HepG2 (cell line): ENCODE measurements around the gene C19orf44. TPM values are rescaled to one million over a fixed set of nuclear protein-coding genes. Genes with fewer than 3 reads are reported as not detected.
A peak's percentile ranks its signal among the peaks of the same experiment; 100 is the strongest.

Experiments used
- AHR ChIP-seq: IDR thresholded peaks from 2 replicates; pipeline ENCODE4 v1.6.1; 2018; ENCODE audit warnings: missing genetic modification reagents, missing compliant biosample characterization
- AKAP8 ChIP-seq: sonication (generic); formaldehyde crosslinking; IDR thresholded peaks from 2 replicates; pipeline ENCODE4 v1.5.1; 2020; ENCODE audit warnings: mild to moderate bottlenecking, missing genetic modification reagents
- ETV6 ChIP-seq: sonication (generic); formaldehyde crosslinking; conservative IDR thresholded peaks from 2 replicates; pipeline ENCODE4 v1.4.0; 2020; ENCODE audit warnings: missing genetic modification reagents
- FOXA3 ChIP-seq: IDR thresholded peaks from 2 replicates; pipeline ENCODE4 v1.6.1; 2016; ENCODE audit warnings: missing genetic modification reagents, missing compliant biosample characterization
- KLF9 ChIP-seq: IDR thresholded peaks from 2 replicates; pipeline ENCODE4 v1.6.1; 2016; ENCODE audit warnings: low read depth
- MTA1 ChIP-seq: sonication (generic); formaldehyde crosslinking; IDR thresholded peaks from 2 replicates; pipeline ENCODE4 v1.4.0; 2020; ENCODE audit warnings: missing genetic modification reagents, mild to moderate bottlenecking, borderline replicate concordance
- NCOA1 ChIP-seq: sonication (generic); formaldehyde crosslinking; IDR thresholded peaks from 2 replicates; pipeline ENCODE4 v1.9.0; 2021; ENCODE audit warnings: missing genetic modification reagents
- PRMT3 ChIP-seq: sonication (generic); formaldehyde crosslinking; IDR thresholded peaks from 2 replicates; pipeline ENCODE4 v1.8.1; 2022; ENCODE audit warnings: low read depth, mild to moderate bottlenecking, moderate library complexity, missing genetic modification reagents, borderline replicate concordance
- RAD51 ChIP-seq: fragments of 450-650 bp; IDR thresholded peaks from 2 replicates; pipeline ENCODE4 v1.6.1; 2016; ENCODE audit warnings: borderline replicate concordance
- SMAD9 ChIP-seq: sonication (generic); formaldehyde crosslinking; IDR thresholded peaks from 2 replicates; pipeline ENCODE4 v1.5.1; 2020; ENCODE audit warnings: mild to moderate bottlenecking, missing genetic modification reagents
- SOX6 ChIP-seq, 2 experiments: fragments of 450-650 bp in 1 of 2; sonication (generic) in 1 of 2; formaldehyde crosslinking in 1 of 2; IDR thresholded peaks; 2 replicates each; pipeline versions ENCODE4 v1.4.0 to v1.6.1; 2017 to 2020; ENCODE audit warnings: antibody characterized with exemption in 1 of 2, mild to moderate bottlenecking in 1 of 2, missing genetic modification reagents in 1 of 2
- SP1 ChIP-seq, 2 experiments: fragments of 450-650 bp in 1 of 2; sonication (generic) in 1 of 2; formaldehyde crosslinking in 1 of 2; IDR thresholded peaks; 2 replicates each; pipeline versions ENCODE4 v1.4.0 to v1.6.1; 2016 to 2020; ENCODE audit warnings: missing genetic modification reagents in 1 of 2
- STAG1 ChIP-seq: sonication (generic); formaldehyde crosslinking; IDR thresholded peaks from 2 replicates; pipeline ENCODE4 v1.4.0; 2020; ENCODE audit warnings: missing genetic modification reagents
- ZNF24 ChIP-seq: fragments of 450-650 bp; IDR thresholded peaks from 2 replicates; pipeline ENCODE4 v1.6.1; 2017; ENCODE audit warnings: antibody characterized with exemption, mild to moderate bottlenecking
- ZNF335 ChIP-seq: sonication (generic); formaldehyde crosslinking; IDR thresholded peaks from 2 replicates; pipeline ENCODE4 v1.4.0; 2020; ENCODE audit warnings: missing genetic modification reagents
- ZNF652 ChIP-seq: IDR thresholded peaks from 2 replicates; pipeline ENCODE4 v1.6.1; 2016; ENCODE audit warnings: low read depth, borderline replicate concordance
- ZNF773 ChIP-seq: sonication (generic); formaldehyde crosslinking; IDR thresholded peaks from 2 replicates; pipeline ENCODE4 v1.4.0; 2020; ENCODE audit warnings: missing genetic modification reagents, borderline replicate concordance
- ZSCAN25 ChIP-seq: sonication (generic); formaldehyde crosslinking; IDR thresholded peaks from 2 replicates; pipeline ENCODE4 v1.8.0; 2022; ENCODE audit warnings: mild to moderate bottlenecking, missing genetic modification reagents
- ZSCAN30 ChIP-seq: sonication (generic); formaldehyde crosslinking; IDR thresholded peaks from 2 replicates; pipeline ENCODE4 v1.5.0; 2020; ENCODE audit warnings: mild to moderate bottlenecking, missing genetic modification reagents
- polyA plus RNA-seq, 8 experiments: library from polyadenylated mRNA; depleted of rRNA in 3 of 8; stranded (reverse) in 7 of 8; unstranded in 1 of 8; fragments of >200 nt; fragmentation: Illumina TruSeq in 4 of 8; extraction: Trizol in 4 of 8; gene quantifications; 2 replicates each; pipeline versions ENCODE4 v1.2.1 to v1.2.3, GENCODE V29; 2011 to 2016; ENCODE audit warnings: low read depth in 4 of 8, missing spikeins in 1 of 8, mixed read lengths in 1 of 8; ENCODE audit not compliant: insufficient read depth in 1 of 8
- total RNA-seq, 5 experiments: library from RNA; depleted of rRNA; stranded (reverse); fragments of >200 nt; fragmentation: Illumina TruSeq; extraction: Trizol; gene quantifications; 2 replicates each; pipeline ENCODE4 v1.2.3, GENCODE V29; 2016; ENCODE audit warnings: low read depth in 1 of 5
- TF ChIP-seq, protein P1 (sequence below): sonication (generic); formaldehyde crosslinking; IDR thresholded peaks from 2 replicates; pipeline ENCODE4 v1.5.0; 2020; ENCODE audit warnings: mild to moderate bottlenecking, missing genetic modification reagents, borderline replicate concordance
- TF ChIP-seq, protein P2 (sequence below): sonication (generic); formaldehyde crosslinking; IDR thresholded peaks from 2 replicates; pipeline ENCODE4 v1.5.1; 2020; ENCODE audit warnings: missing genetic modification reagents, mild to moderate bottlenecking, borderline replicate concordance
- TF ChIP-seq, protein P3 (sequence below): sonication (generic); formaldehyde crosslinking; conservative IDR thresholded peaks from 2 replicates; pipeline ENCODE4 v1.4.0; 2020; ENCODE audit warnings: missing genetic modification reagents

The C19orf44 gene
- total and polyA plus RNA-seq, 2 of the 13 experiments (the other 11 are each of a cell fraction or from before 2014, with no cell fraction given), result 3.2 to 4.3 TPM

DNA sequence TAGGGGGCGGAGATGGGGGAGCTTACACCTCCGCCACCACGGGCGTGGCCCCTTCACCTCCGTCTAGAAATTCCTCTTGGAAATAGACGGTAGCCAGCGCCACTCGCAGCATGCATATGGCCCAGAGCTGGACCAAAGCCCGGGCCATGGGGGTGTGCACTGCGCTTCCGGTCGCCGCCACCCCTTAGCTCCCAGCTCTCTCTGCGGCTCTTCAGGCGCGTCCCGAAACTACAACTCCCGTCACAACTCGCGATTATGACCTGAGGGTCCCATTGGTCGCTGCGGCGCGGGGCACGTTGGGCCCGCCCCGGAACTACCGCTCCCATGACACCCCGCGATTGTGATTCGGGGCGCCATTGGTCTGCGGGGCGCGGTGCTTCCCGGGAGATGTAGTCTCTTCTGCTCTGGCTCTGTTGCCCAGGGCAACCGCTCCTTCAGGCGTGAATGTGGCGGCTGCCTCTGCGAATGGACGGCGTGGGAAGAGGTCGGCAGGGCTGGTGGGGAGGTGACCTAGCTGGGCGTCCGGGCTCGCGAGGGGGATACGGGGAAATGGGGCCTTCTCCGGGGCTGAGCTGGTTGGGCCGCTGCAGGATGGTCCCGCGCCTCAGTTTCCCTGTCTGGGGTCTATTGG is at the start of gene C19orf44, which contains the start of gene CALR3 (continued):
- TF ChIP-seq, protein P1, sequence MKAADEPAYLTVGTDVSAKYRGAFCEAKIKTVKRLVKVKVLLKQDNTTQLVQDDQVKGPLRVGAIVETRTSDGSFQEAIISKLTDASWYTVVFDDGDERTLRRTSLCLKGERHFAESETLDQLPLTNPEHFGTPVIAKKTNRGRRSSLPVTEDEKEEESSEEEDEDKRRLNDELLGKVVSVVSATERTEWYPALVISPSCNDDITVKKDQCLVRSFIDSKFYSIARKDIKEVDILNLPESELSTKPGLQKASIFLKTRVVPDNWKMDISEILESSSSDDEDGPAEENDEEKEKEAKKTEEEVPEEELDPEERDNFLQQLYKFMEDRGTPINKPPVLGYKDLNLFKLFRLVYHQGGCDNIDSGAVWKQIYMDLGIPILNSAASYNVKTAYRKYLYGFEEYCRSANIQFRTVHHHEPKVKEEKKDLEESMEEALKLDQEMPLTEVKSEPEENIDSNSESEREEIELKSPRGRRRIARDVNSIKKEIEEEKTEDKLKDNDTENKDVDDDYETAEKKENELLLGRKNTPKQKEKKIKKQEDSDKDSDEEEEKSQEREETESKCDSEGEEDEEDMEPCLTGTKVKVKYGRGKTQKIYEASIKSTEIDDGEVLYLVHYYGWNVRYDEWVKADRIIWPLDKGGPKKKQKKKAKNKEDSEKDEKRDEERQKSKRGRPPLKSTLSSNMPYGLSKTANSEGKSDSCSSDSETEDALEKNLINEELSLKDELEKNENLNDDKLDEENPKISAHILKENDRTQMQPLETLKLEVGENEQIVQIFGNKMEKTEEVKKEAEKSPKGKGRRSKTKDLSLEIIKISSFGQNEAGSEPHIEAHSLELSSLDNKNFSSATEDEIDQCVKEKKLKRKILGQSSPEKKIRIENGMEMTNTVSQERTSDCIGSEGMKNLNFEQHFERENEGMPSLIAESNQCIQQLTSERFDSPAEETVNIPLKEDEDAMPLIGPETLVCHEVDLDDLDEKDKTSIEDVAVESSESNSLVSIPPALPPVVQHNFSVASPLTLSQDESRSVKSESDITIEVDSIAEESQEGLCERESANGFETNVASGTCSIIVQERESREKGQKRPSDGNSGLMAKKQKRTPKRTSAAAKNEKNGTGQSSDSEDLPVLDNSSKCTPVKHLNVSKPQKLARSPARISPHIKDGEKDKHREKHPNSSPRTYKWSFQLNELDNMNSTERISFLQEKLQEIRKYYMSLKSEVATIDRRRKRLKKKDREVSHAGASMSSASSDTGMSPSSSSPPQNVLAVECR, result peak; percentile 90
- TF ChIP-seq ZSCAN30 (CRISPR knock-in tag), result no peak
- TF ChIP-seq ZNF773 (CRISPR knock-in tag), result no peak; the same call in 1 of the 2 replicates
- no peak for TF ChIP-seq NCOA1
- no peak for TF ChIP-seq SOX6 (IDR thresholded peaks at IDR 0.05)
- peak; percentile 52 for TF ChIP-seq SOX6 (CRISPR knock-in tag; IDR thresholded peaks at IDR 0.05)
- TF ChIP-seq PRMT3, result no peak
- no peak for TF ChIP-seq RAD51
- TF ChIP-seq, protein P2, sequence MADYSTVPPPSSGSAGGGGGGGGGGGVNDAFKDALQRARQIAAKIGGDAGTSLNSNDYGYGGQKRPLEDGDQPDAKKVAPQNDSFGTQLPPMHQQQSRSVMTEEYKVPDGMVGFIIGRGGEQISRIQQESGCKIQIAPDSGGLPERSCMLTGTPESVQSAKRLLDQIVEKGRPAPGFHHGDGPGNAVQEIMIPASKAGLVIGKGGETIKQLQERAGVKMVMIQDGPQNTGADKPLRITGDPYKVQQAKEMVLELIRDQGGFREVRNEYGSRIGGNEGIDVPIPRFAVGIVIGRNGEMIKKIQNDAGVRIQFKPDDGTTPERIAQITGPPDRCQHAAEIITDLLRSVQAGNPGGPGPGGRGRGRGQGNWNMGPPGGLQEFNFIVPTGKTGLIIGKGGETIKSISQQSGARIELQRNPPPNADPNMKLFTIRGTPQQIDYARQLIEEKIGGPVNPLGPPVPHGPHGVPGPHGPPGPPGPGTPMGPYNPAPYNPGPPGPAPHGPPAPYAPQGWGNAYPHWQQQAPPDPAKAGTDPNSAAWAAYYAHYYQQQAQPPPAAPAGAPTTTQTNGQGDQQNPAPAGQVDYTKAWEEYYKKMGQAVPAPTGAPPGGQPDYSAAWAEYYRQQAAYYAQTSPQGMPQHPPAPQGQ, result no peak
- no peak for TF ChIP-seq AHR (CRISPR knock-in tag)
- TF ChIP-seq ZSCAN25 (CRISPR knock-in tag), result 0 out of 2 replicates have a peak, but pooled peaks have one; percentile 7
- no peak; the same call in 1 of the 2 replicates for TF ChIP-seq FOXA3 (CRISPR knock-in tag)
- 0 out of 2 replicates have a peak, but pooled peaks have one; percentile 42 for TF ChIP-seq ETV6 (CRISPR knock-in tag)
- TF ChIP-seq KLF9 (CRISPR knock-in tag), result no peak; the same call in 1 of the 2 replicates
- peak; percentile 53; the same call in 1 of the 2 replicates for TF ChIP-seq MTA1 (CRISPR knock-in tag)
- no peak for TF ChIP-seq SP1 (IDR thresholded peaks at IDR 0.05)
- TF ChIP-seq SP1 (CRISPR knock-in tag; IDR thresholded peaks at IDR 0.05), result peak; percentile 94
- TF ChIP-seq ZNF652, result peak; percentile 85
- no peak for TF ChIP-seq AKAP8 (CRISPR knock-in tag)
- TF ChIP-seq, protein P3, sequence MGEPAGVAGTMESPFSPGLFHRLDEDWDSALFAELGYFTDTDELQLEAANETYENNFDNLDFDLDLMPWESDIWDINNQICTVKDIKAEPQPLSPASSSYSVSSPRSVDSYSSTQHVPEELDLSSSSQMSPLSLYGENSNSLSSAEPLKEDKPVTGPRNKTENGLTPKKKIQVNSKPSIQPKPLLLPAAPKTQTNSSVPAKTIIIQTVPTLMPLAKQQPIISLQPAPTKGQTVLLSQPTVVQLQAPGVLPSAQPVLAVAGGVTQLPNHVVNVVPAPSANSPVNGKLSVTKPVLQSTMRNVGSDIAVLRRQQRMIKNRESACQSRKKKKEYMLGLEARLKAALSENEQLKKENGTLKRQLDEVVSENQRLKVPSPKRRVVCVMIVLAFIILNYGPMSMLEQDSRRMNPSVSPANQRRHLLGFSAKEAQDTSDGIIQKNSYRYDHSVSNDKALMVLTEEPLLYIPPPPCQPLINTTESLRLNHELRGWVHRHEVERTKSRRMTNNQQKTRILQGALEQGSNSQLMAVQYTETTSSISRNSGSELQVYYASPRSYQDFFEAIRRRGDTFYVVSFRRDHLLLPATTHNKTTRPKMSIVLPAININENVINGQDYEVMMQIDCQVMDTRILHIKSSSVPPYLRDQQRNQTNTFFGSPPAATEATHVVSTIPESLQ (CRISPR knock-in tag), result no peak
- TF ChIP-seq STAG1, result 0 out of 2 replicates have a peak, but pooled peaks have one; percentile 4
- no peak for TF ChIP-seq SMAD9 (CRISPR knock-in tag)
- TF ChIP-seq ZNF24, result no peak
- TF ChIP-seq ZNF335 (CRISPR knock-in tag), result peak; percentile 81
